Thyroid gland (tissue), 4 donors: ENCODE measurements around the gene A4GALT. TPM values are rescaled to one million over a fixed set of nuclear protein-coding genes. Genes with fewer than 3 reads are reported as not detected.
"Not testable (repeated sequence)": the region's sequence is repeated elsewhere in the genome, so short reads cannot be mapped to it uniquely, and the experiment has no call there.

ENCODE experiments used
- DNase-seq, 2 donors: peaks; one replicate each; pipeline ENCODE4 v3.0.0-alpha.2; 2019
- H3K27ac ChIP-seq, 3 donors: fragments of 200-600 bp; sonication (generic); 1 replicate in 2 of 3; 2 replicates in 1 of 3; pipeline ENCODE4 v1.5.1; 2016 to 2019; ENCODE audit warnings: mild to moderate bottlenecking in 1 of 3, moderate library complexity in 1 of 3
- H3K27me3 ChIP-seq: fragments of 200-600 bp; sonication (generic); one replicate; pipeline ENCODE4 v1.5.1; 2019
- H3K36me3 ChIP-seq, 2 donors: fragments of 200-600 bp; sonication (generic); one replicate each; pipeline ENCODE4 v1.5.1; 2016 to 2019
- H3K4me1 ChIP-seq, 2 donors: fragments of 200-600 bp; sonication (generic); one replicate each; pipeline ENCODE4 v1.5.1; 2017 to 2019
- H3K4me3 ChIP-seq, 3 donors: fragments of 200-600 bp; sonication (generic); replicated peaks in 1 of 3; 1 replicate in 2 of 3; 2 replicates in 1 of 3; pipeline ENCODE4 v1.5.1; 2016; ENCODE audit warnings: mild to moderate bottlenecking in 1 of 3
- H3K9me3 ChIP-seq: fragments of 200-600 bp; sonication (generic); one replicate; pipeline ENCODE4 v1.5.1; 2017
- POLR2A ChIP-seq, 2 donors: fragments of 450-650 bp; IDR thresholded peaks; one replicate each; pipeline ENCODE4 v1.6.1; 2017; ENCODE audit warnings: antibody characterized with exemption in 2 of 2, mild to moderate bottlenecking in 2 of 2, moderate library complexity in 1 of 2
- WGBS, 2 donors: methylation state at CpG; one replicate each; pipeline ENCODE4 v1.1.5; 2017; 5-methylcytosine and 5-hydroxymethylcytosine counted together
- intact Hi-C: fragments of 100-400 bp; cut with DNase I; formaldehyde crosslinking; loops from one replicate; pipeline ENCODE4 v1.15.1; 2023
- total RNA-seq, 4 donors: library from RNA; depleted of rRNA; stranded (reverse); fragments of >200 nt; gene quantifications; one replicate each; pipeline ENCODE4 v1.2.3, GENCODE V29; 2016
- TF ChIP-seq, protein P1 (sequence below), 6 experiments: fragments of 200-600 bp in 3 of 6; fragments of 450-650 bp in 3 of 6; sonication (generic) in 3 of 6; IDR thresholded peaks; one replicate each; pipeline ENCODE4 v1.5.1; 2016 to 2019; ENCODE audit warnings: antibody characterized with exemption in 6 of 6, mild to moderate bottlenecking in 2 of 6, inconsistent platforms in 1 of 6, moderate library complexity in 1 of 6

A4GALT gene
- total RNA-seq, 4 donors from 2014 or later, result 12.6 to 23.9 (median 18.0) TPM

GRCh38 chr22:42734406-42734805 lies 13.7 kb upstream of the A4GALT start:
- no peak overlapping the region for H3K27ac ChIP-seq
- DNase-seq, result no peak
- no peak for TF ChIP-seq POLR2A (IDR thresholded peaks at IDR 0.05)
- TF ChIP-seq, protein P1, sequence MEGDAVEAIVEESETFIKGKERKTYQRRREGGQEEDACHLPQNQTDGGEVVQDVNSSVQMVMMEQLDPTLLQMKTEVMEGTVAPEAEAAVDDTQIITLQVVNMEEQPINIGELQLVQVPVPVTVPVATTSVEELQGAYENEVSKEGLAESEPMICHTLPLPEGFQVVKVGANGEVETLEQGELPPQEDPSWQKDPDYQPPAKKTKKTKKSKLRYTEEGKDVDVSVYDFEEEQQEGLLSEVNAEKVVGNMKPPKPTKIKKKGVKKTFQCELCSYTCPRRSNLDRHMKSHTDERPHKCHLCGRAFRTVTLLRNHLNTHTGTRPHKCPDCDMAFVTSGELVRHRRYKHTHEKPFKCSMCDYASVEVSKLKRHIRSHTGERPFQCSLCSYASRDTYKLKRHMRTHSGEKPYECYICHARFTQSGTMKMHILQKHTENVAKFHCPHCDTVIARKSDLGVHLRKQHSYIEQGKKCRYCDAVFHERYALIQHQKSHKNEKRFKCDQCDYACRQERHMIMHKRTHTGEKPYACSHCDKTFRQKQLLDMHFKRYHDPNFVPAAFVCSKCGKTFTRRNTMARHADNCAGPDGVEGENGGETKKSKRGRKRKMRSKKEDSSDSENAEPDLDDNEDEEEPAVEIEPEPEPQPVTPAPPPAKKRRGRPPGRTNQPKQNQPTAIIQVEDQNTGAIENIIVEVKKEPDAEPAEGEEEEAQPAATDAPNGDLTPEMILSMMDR (IDR thresholded peaks at IDR 0.05), result no peak
- no peaks in the 10 kb centered on the region for H3K4me1 ChIP-seq
- H3K27me3 ChIP-seq, result no peaks in the 10 kb centered on the region
- 78 to 80% methylated on average over 6 of the region's 6 CpGs for WGBS, 2 donors
- intact Hi-C loops, result no loop called here
- H3K9me3 ChIP-seq, result no peaks in the 10 kb centered on the region
- H3K36me3 ChIP-seq, result no peaks in the 10 kb centered on the region
- no peak overlapping the region for H3K4me3 ChIP-seq

DNA sequence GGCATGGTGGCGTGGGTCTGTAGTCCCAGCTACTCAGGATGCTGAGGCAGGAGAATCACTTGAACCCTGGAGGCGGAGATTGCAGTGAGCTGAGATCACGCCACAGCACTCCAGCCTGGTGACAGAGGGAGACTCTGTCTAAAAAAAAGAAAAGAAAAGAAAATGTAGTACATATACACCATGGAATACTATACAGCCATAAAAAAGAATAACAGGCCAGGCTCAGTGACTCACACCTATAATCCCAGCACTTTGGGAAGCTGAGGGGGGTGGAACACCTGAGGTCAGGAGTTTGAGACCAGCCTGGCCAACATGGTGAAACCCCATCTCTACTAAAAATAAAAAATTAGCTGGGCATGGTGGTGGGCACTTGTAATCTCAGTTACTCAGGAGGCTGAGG lies 12.7 kb upstream of the A4GALT start:
- H3K27me3 ChIP-seq, DNase-seq, H3K4me3 ChIP-seq, H3K36me3 ChIP-seq, H3K9me3 ChIP-seq, H3K27ac ChIP-seq, H3K4me1 ChIP-seq, intact Hi-C loops: not testable (repeated sequence)
- 92 to 93% methylated on average over 3 of the region's 3 CpGs for WGBS, 2 donors

DNA sequence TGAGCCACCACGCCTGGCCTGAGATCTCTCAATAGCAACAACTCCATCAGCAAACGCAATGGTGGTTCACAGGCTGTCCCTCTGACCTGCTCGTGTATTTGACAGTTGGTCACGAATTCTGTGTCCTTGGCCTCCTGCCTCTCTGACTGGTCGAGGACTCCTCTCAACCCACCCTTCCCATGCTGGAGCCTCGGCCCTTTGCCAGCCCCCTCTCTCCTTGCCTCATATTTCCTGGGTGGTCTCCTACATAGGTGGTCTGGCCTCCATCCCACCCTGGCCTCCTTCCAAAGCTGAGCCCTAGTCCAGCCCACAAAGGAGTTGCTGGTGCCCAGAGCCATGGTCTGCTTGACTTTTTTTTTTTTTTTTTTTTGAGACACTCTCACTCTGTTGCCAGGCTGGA lies 11.4 kb upstream of the A4GALT start:
- no peak overlapping the region for H3K4me3 ChIP-seq

GRCh38 chr22:42726811-42727210 lies 6.1 kb upstream of the A4GALT start:
- intact Hi-C loops, result no loop called here
- Histone ChIP-seq H3K27ac (no peak overlapping the region), H3K4me1 (peaks cover 0 to 4% of the 10 kb centered on the region in 2 donors), H3K36me3 (no peaks in the 10 kb centered on the region), H3K4me3 (no peak overlapping the region), H3K9me3 (no peaks in the 10 kb centered on the region), H3K27me3 (no peaks in the 10 kb centered on the region)
- DNase-seq, result no peak
- 86 to 87% methylated on average over 6 of the region's 6 CpGs for WGBS, 2 donors
- TF ChIP-seq, protein P1 (IDR thresholded peaks at IDR 0.05), result no peak
- no peak for TF ChIP-seq POLR2A (IDR thresholded peaks at IDR 0.05)

More for the DNA sequence above, 11.4 kb upstream of the A4GALT start:
- Histone ChIP-seq H3K4me1 (peaks cover 0 to 4% of the 10 kb centered on the region in 2 donors), H3K36me3 (no peaks in the 10 kb centered on the region), H3K9me3 (no peaks in the 10 kb centered on the region), H3K27me3 (no peaks in the 10 kb centered on the region), H3K27ac (no peak overlapping the region)
- DNase-seq, result no peak
- TF ChIP-seq, protein P1 (IDR thresholded peaks at IDR 0.05), result no peak
- TF ChIP-seq POLR2A (IDR thresholded peaks at IDR 0.05), result no peak
- intact Hi-C loops, result no loop called here
- 85 to 90% methylated on average over 6 of the region's 6 CpGs for WGBS, 2 donors

DNA sequence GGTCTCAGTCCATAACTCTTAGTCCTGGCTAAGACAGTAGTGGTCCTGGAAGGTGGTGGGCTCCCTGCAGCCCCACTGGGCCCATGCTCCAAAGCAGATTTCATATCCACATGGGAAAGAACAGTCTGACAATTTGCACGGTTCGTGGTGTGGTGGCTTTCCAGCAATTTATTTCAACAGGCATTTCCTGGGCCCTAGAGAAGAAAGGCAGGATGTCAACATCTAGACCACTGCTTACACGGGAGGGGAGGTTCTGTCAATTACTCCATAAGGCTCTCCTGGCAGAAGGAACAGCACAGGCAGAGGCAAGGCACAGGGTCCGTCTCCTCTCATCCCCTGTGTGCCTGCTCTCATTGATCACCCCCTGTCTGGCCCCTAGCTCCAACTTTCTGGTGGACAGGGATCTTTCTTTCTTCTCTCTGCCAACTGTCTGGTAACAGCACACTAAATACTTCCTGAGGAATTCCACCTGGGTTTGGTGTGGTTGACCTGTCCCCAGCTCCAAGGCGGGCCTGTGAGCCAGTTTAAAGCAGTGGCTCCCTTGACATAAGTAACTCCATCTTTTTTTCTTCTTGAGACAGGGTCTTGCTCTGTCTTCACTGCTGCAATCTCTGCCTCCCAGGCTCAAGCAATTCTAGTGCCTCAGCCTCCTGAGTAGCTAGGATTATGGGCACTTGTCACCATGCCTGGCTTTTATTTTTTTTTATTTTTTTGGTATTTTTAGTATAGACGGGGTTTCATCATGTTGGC lies 5.1 kb upstream of the A4GALT start:
- Histone ChIP-seq H3K36me3 (no peaks in the 10 kb centered on the region), H3K4me1 (peaks cover 4 to 11% of the 10 kb centered on the region in 2 donors), H3K4me3 (no peak overlapping the region), H3K9me3 (no peaks in the 10 kb centered on the region), H3K27me3 (no peaks in the 10 kb centered on the region), H3K27ac (no peak overlapping the region)
- whole genome bisulfite sequencing, 2 donors, result 77 to 78% methylated on average over 6 of the region's 6 CpGs
- DNase-seq, result no peak
- intact Hi-C loops, result no loop called here
- TF ChIP-seq, protein P1 (IDR thresholded peaks at IDR 0.05), result no peak
- no peak for TF ChIP-seq POLR2A (IDR thresholded peaks at IDR 0.05)
